HCT116 (cell line): Measurements from ENCODE around the gene DRAM1. TPM values are rescaled to one million over a fixed set of nuclear protein-coding genes. Genes with fewer than 3 reads are reported as not detected.

Experiments used
- ATAC-seq: fragments of 200-7000 bp; cut with Tn5 transposase; 2 replicates; pipeline ENCODE4 v1.9.1; 2020; ENCODE audit warnings: mild to moderate bottlenecking, moderate library complexity
- BruUV-seq: library from RNA; stranded (reverse); fragments of 400-500 nt; replicated peaks from 2 replicates; lab custom pipeline; 2021; lab: Mats Ljungman, UMichigan
- CTCF ChIA-PET: fragments of 300-600 bp; sonication (Branson Sonifier 250); formaldehyde crosslinking; loops from one replicate; lab custom pipeline; 2021; ENCODE audit warnings: antibody characterized with exemption; lab: Charles Lee
- POLR2A ChIA-PET: fragments of 300-600, 350-600 bp; sonication (Branson Sonifier 250); formaldehyde crosslinking; loops from one replicate; lab custom pipeline; 2021; ENCODE audit warnings: antibody characterized with exemption; lab: Charles Lee
- RAD21 ChIA-PET, 2 experiments: fragments of 300-600 bp; sonication (Branson Sonifier 250); formaldehyde crosslinking; loops; one replicate each; lab custom pipeline; 2023; ENCODE audit warnings: low total read pairs in 2 of 2; ENCODE audit not compliant: uncharacterized antibody in 2 of 2, unreplicated experiment in 2 of 2, low non-redundant PET in 1 of 2; lab: Charles Lee
- DNase-seq: peaks from one replicate; pipeline ENCODE4 v3.0.0-alpha.2; 2010; ENCODE audit warnings: low read depth, low spot score
- H2AFZ ChIP-seq: fragments of 200-600 bp; shearing (Covaris generic), sonication (generic); 2 replicates; pipeline ENCODE4 v1.6.1; 2017; ENCODE audit warnings: low read depth, mixed run types, mixed read lengths, antibody characterized with exemption, low read length; ENCODE audit not compliant: poor library complexity, severe bottlenecking
- H3K27ac ChIP-seq: 2 replicates; pipeline ENCODE4 v1.5.1; 2012; ENCODE audit warnings: low read depth, low read length
- H3K27me3 ChIP-seq: fragments of 200-600 bp; sonication (generic); 2 replicates; pipeline ENCODE4 v1.6.1; 2016; ENCODE audit warnings: mixed run types, low read length, mixed read lengths; ENCODE audit not compliant: insufficient read depth
- H3K36me3 ChIP-seq, 2 experiments: fragments of 200-500 bp in 1 of 2; fragments of 200-600 bp in 1 of 2; sonication (Bioruptor generic) in 1 of 2; sonication (generic) in 1 of 2; 2 replicates each; pipeline versions ENCODE4 v1.5.1 to v1.6.1; 2014 to 2016; ENCODE audit warnings: low read length in 2 of 2, inconsistent platforms in 1 of 2, mixed read lengths in 1 of 2, mixed run types in 1 of 2; ENCODE audit not compliant: insufficient read depth in 2 of 2, control insufficient read depth in 1 of 2
- H3K4me1 ChIP-seq, 2 experiments: fragments of 200-600 bp in 1 of 2; sonication (generic) in 1 of 2; 2 replicates each; pipeline versions ENCODE4 v1.5.1 to v1.6.1; 2012 to 2017; ENCODE audit warnings: low read length in 2 of 2, inconsistent platforms in 1 of 2, mild to moderate bottlenecking in 1 of 2, mixed read lengths in 1 of 2, mixed run types in 1 of 2, moderate library complexity in 1 of 2; ENCODE audit not compliant: insufficient read depth in 2 of 2, control insufficient read depth in 1 of 2
- H3K4me2 ChIP-seq: fragments of 200-600 bp; sonication (generic); 2 replicates; pipeline ENCODE4 v1.6.1; 2017; ENCODE audit warnings: mixed run types, low read length, mixed read lengths
- H3K4me3 ChIP-seq, 2 experiments: fragments of 200-600 bp in 1 of 2; sonication (generic) in 1 of 2; replicated peaks in 1 of 2; 2 replicates each; pipeline ENCODE4 v1.5.1; 2011 to 2016; ENCODE audit warnings: low read length in 2 of 2, control low read depth in 1 of 2, low read depth in 1 of 2, mild to moderate bottlenecking in 1 of 2, mixed read lengths in 1 of 2, mixed run types in 1 of 2
- H3K79me2 ChIP-seq: fragments of 200-600 bp; sonication (generic); 2 replicates; pipeline ENCODE4 v1.6.1; 2017; ENCODE audit warnings: mild to moderate bottlenecking, mixed run types, low read length, moderate library complexity, mixed read lengths; ENCODE audit not compliant: insufficient read depth
- H3K9ac ChIP-seq: fragments of 200-600 bp; sonication (generic); 2 replicates; pipeline ENCODE4 v1.6.1; 2016; ENCODE audit warnings: low read length, mixed read lengths
- H3K9me2 ChIP-seq: fragments of 200-600 bp; sonication (generic), shearing (Covaris generic); 2 replicates; pipeline ENCODE4 v1.6.1; 2017; ENCODE audit warnings: mixed run types, mild to moderate bottlenecking, moderate library complexity; ENCODE audit not compliant: insufficient read depth
- H3K9me3 ChIP-seq, 2 experiments: fragments of 200-500 bp in 1 of 2; fragments of 200-600 bp in 1 of 2; sonication (Bioruptor generic) in 1 of 2; sonication (generic) in 1 of 2; 2 replicates each; pipeline ENCODE4 v1.6.1; 2014 to 2017; ENCODE audit warnings: low read length in 2 of 2, mixed read lengths in 2 of 2, inconsistent platforms in 1 of 2, low read depth in 1 of 2, mild to moderate bottlenecking in 1 of 2, mixed run types in 1 of 2, moderate library complexity in 1 of 2; ENCODE audit not compliant: control insufficient read depth in 1 of 2, insufficient read depth in 1 of 2
- H4K20me1 ChIP-seq: fragments of 200-600 bp; sonication (generic), shearing (Covaris generic); 2 replicates; pipeline ENCODE4 v1.6.1; 2017; ENCODE audit warnings: mixed run types, mild to moderate bottlenecking, moderate library complexity; ENCODE audit not compliant: insufficient read depth
- CBX3 ChIP-seq: IDR thresholded peaks from 2 replicates; pipeline ENCODE4 v1.6.1; 2012; ENCODE audit warnings: low read depth
- ELF1 ChIP-seq: IDR thresholded peaks from 2 replicates; pipeline ENCODE4 v1.6.1; 2012; ENCODE audit warnings: low read depth, borderline replicate concordance
- EZH2 ChIP-seq: fragments of 200-600 bp; sonication (generic); IDR thresholded peaks from 2 replicates; pipeline ENCODE4 v1.6.1; 2017; ENCODE audit warnings: antibody characterized with exemption, mixed run types
- EZH2phosphoT487 ChIP-seq: fragments of 200-600 bp; IDR thresholded peaks from 2 replicates; pipeline ENCODE4 v1.6.1; 2018; ENCODE audit warnings: antibody characterized with exemption, borderline replicate concordance
- FOSL1 ChIP-seq: IDR thresholded peaks from 2 replicates; pipeline ENCODE4 v1.6.1; 2012; ENCODE audit warnings: low read depth
- POLR2A ChIP-seq: IDR thresholded peaks from 2 replicates; pipeline ENCODE4 v1.7.0; 2011; ENCODE audit warnings: borderline replicate concordance; ENCODE audit not compliant: insufficient read depth, insufficient read length; ENCODE audit errors: extremely low read depth
- SIN3A ChIP-seq: IDR thresholded peaks from 2 replicates; pipeline ENCODE4 v1.6.1; 2012; ENCODE audit warnings: low read depth
- SRF ChIP-seq: IDR thresholded peaks from 2 replicates; pipeline ENCODE4 v1.6.1; 2012; ENCODE audit warnings: low read depth
- TCF7L2 ChIP-seq: IDR thresholded peaks from 2 replicates; pipeline ENCODE4 v1.7.0; 2011; ENCODE audit warnings: borderline replicate concordance, inconsistent platforms; ENCODE audit not compliant: insufficient read depth, insufficient read length; ENCODE audit errors: extremely low read depth
- YY1 ChIP-seq: IDR thresholded peaks from 2 replicates; pipeline ENCODE4 v1.6.1; 2011; ENCODE audit warnings: low read length, low read depth, moderate library complexity, mild to moderate bottlenecking; ENCODE audit not compliant: insufficient replicate concordance; ENCODE audit errors: extremely low read depth
- ZFX ChIP-seq: fragments of 450-650 bp; IDR thresholded peaks from 2 replicates; pipeline ENCODE4 v1.6.1; 2017
- ZNF274 ChIP-seq: fragments of 200-500 bp; sonication (Bioruptor generic); IDR thresholded peaks from 2 replicates; pipeline ENCODE4 v1.6.1; 2014; ENCODE audit warnings: mild to moderate bottlenecking, low read depth, low read length, inconsistent platforms
- intact Hi-C: fragments of 100-400 bp; cut with micrococcal nuclease; formaldehyde crosslinking; loops from 2 replicates; pipeline ENCODE4 v1.10.0; 2022
- total RNA-seq: library from RNA; stranded (reverse); gene quantifications from one replicate; pipeline ENCODE4 v1.2.1, GENCODE V29; 2021; ENCODE audit not compliant: unreplicated experiment
- TF ChIP-seq, protein P1 (sequence below): IDR thresholded peaks from 2 replicates; pipeline ENCODE4 v1.6.1; 2012
- TF ChIP-seq, protein P2 (sequence below): IDR thresholded peaks from 2 replicates; pipeline ENCODE4 v1.6.1; 2011; ENCODE audit warnings: mild to moderate bottlenecking, low read length, moderate library complexity; ENCODE audit not compliant: insufficient replicate concordance; ENCODE audit errors: extremely low read depth
- TF ChIP-seq, protein P3 (sequence below): IDR thresholded peaks from 2 replicates; pipeline ENCODE4 v1.6.1; 2012
- TF ChIP-seq, protein P4 (sequence below), 3 experiments: fragments of 200-600 bp in 1 of 3; sonication (generic) in 1 of 3; IDR thresholded peaks in 2 of 3; conservative IDR thresholded peaks in 1 of 3; 2 replicates each; pipeline ENCODE4 v1.5.1; 2012 to 2017; ENCODE audit warnings: low read depth in 2 of 3, low read length in 2 of 3, antibody characterized with exemption in 1 of 3, borderline replicate concordance in 1 of 3, control low read depth in 1 of 3, mild to moderate bottlenecking in 1 of 3, mixed read lengths in 1 of 3, mixed run types in 1 of 3, moderate library complexity in 1 of 3; ENCODE audit not compliant: insufficient read depth in 1 of 3

Gene DRAM1
- total RNA-seq, 1 experiment from 2014 or later: 20.3 TPM

DNA sequence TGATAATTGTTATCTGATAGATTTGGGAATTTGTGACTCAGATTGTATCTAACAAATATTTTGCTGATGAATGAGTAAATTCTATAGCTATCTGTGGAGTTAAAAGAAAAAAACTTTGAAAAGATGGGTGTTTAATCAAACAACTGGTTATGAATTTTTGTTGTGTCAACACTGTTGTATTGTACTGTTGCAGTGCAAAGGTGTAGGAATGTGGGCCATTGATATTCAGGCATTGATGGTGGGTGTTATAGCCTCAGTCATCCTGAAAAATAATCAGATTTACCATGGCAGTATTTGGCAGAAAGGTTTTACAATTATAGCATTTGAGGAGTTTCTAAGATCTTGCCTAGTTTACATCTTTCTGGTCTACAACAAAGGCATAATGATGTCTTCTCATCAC is 15.4 kb downstream of the DRAM1 start:
- no peak overlapping the region for H3K4me2 ChIP-seq

More for the DNA sequence above, 15.4 kb downstream of the DRAM1 start:
- ChIA-PET POLR2A (no interaction called here), CTCF (no interaction called here), RAD21 (no interaction called here)
- ATAC-seq: no peak
- no peak overlapping the region for H3K27ac ChIP-seq
- no peaks in the 10 kb centered on the region for H4K20me1 ChIP-seq
- TF ChIP-seq, protein P1, sequence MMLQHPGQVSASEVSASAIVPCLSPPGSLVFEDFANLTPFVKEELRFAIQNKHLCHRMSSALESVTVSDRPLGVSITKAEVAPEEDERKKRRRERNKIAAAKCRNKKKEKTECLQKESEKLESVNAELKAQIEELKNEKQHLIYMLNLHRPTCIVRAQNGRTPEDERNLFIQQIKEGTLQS: no peak
- TF ChIP-seq ELF1: no peak
- TF ChIP-seq YY1: no peak
- TF ChIP-seq SRF: no peak
- TF ChIP-seq SIN3A: no peak
- TF ChIP-seq CBX3: no peak
- TF ChIP-seq, protein P2, sequence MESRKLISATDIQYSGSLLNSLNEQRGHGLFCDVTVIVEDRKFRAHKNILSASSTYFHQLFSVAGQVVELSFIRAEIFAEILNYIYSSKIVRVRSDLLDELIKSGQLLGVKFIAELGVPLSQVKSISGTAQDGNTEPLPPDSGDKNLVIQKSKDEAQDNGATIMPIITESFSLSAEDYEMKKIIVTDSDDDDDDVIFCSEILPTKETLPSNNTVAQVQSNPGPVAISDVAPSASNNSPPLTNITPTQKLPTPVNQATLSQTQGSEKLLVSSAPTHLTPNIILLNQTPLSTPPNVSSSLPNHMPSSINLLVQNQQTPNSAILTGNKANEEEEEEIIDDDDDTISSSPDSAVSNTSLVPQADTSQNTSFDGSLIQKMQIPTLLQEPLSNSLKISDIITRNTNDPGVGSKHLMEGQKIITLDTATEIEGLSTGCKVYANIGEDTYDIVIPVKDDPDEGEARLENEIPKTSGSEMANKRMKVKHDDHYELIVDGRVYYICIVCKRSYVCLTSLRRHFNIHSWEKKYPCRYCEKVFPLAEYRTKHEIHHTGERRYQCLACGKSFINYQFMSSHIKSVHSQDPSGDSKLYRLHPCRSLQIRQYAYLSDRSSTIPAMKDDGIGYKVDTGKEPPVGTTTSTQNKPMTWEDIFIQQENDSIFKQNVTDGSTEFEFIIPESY: no peak
- no peak for TF ChIP-seq FOSL1
- no peak for TF ChIP-seq ZFX
- no peak for TF ChIP-seq TCF7L2
- TF ChIP-seq, protein P3, sequence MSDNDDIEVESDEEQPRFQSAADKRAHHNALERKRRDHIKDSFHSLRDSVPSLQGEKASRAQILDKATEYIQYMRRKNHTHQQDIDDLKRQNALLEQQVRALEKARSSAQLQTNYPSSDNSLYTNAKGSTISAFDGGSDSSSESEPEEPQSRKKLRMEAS: no peak
- TF ChIP-seq POLR2A: no peak
- TF ChIP-seq EZH2: no peak
- TF ChIP-seq, protein P4, sequence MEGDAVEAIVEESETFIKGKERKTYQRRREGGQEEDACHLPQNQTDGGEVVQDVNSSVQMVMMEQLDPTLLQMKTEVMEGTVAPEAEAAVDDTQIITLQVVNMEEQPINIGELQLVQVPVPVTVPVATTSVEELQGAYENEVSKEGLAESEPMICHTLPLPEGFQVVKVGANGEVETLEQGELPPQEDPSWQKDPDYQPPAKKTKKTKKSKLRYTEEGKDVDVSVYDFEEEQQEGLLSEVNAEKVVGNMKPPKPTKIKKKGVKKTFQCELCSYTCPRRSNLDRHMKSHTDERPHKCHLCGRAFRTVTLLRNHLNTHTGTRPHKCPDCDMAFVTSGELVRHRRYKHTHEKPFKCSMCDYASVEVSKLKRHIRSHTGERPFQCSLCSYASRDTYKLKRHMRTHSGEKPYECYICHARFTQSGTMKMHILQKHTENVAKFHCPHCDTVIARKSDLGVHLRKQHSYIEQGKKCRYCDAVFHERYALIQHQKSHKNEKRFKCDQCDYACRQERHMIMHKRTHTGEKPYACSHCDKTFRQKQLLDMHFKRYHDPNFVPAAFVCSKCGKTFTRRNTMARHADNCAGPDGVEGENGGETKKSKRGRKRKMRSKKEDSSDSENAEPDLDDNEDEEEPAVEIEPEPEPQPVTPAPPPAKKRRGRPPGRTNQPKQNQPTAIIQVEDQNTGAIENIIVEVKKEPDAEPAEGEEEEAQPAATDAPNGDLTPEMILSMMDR (IDR thresholded peaks at IDR 0.05 in 2 of 3, conservative IDR thresholded peaks at IDR 0.05 in 1 of 3; ENCODE audit: borderline replicate concordance in 1 of 3, insufficient read depth in 1 of 3, low read depth in 2 of 3, low read length in 2 of 3): no peak
- no peak for TF ChIP-seq EZH2phosphoT487
- no peak for TF ChIP-seq ZNF274
- H3K9me2 ChIP-seq: no peaks in the 10 kb centered on the region
- intact Hi-C loops: no loop called here
- no peak for DNase-seq
- BruUV-seq: no TSS peak
- H3K9ac ChIP-seq: no peak overlapping the region
- H3K36me3 ChIP-seq: no peaks in the 10 kb centered on the region
- peaks cover 12 to 18% of the 10 kb centered on the region in 2 experiments; a peak in 3 of 4 replicates for H3K4me1 ChIP-seq
- no peaks in the 10 kb centered on the region for H3K79me2 ChIP-seq
- H3K4me3 ChIP-seq: no peak overlapping the region
- no peaks in the 10 kb centered on the region for H3K9me3 ChIP-seq
- no peaks in the 10 kb centered on the region for H3K27me3 ChIP-seq
- H2AFZ ChIP-seq: no peak overlapping the region
